K562 (cell line): Measurements from ENCODE around the gene ASCL3. TPM values are rescaled to one million over a fixed set of nuclear protein-coding genes. Genes with fewer than 3 reads are reported as not detected.

Experiments used
- ARID4B ChIP-seq: sonication (generic); formaldehyde crosslinking; IDR thresholded peaks from 2 replicates; pipeline ENCODE4 v1.8.0; 2022; ENCODE audit warnings: mild to moderate bottlenecking, missing genetic modification reagents
- C11orf30 ChIP-seq: fragments of 450-650 bp; IDR thresholded peaks from 2 replicates; pipeline ENCODE4 v1.6.1; 2016; ENCODE audit warnings: low read depth, mild to moderate bottlenecking
- CGGBP1 ChIP-seq: fragments of 250-450 bp; sonication (Bioruptor Pico); IDR thresholded peaks from 2 replicates; pipeline ENCODE4 v1.9.0; 2021; ENCODE audit warnings: mild to moderate bottlenecking
- FOXP1 ChIP-seq: sonication (generic); formaldehyde crosslinking; IDR thresholded peaks from 2 replicates; pipeline ENCODE4 v1.8.0; 2022; ENCODE audit warnings: mild to moderate bottlenecking, missing genetic modification reagents
- GATAD2A ChIP-seq: fragments of 450-650 bp; IDR thresholded peaks from 2 replicates; pipeline ENCODE4 v1.6.1; 2017
- GTF2F1 ChIP-seq: IDR thresholded peaks from 2 replicates; pipeline ENCODE4 v1.6.1; 2011; ENCODE audit warnings: low read depth, low read length, improper control_type of control experiment
- MLX ChIP-seq, 2 experiments: fragments of 450-650 bp in 1 of 2; sonication (generic) in 1 of 2; formaldehyde crosslinking; conservative IDR thresholded peaks; 2 replicates each; pipeline versions ENCODE4 v1.4.0 to v1.8.1; 2020 to 2022; ENCODE audit warnings: mild to moderate bottlenecking in 1 of 2, missing genetic modification reagents in 1 of 2
- NFE2 ChIP-seq: IDR thresholded peaks from 2 replicates; pipeline ENCODE4 v1.6.1; 2014; ENCODE audit warnings: antibody characterized with exemption, low read depth
- NR2C1 ChIP-seq, 2 experiments: fragments of 450-650 bp; IDR thresholded peaks; 2 replicates each; pipeline ENCODE4 v1.6.1; 2017; ENCODE audit warnings: mild to moderate bottlenecking in 2 of 2, antibody characterized with exemption in 1 of 2, inconsistent platforms in 1 of 2, missing compliant biosample characterization in 1 of 2, missing genetic modification characterization in 1 of 2
- PHF8 ChIP-seq: fragments of 200-600 bp; sonication (generic); IDR thresholded peaks from 2 replicates; pipeline ENCODE4 v1.6.1; 2012; ENCODE audit warnings: mixed run types, mild to moderate bottlenecking, inconsistent platforms, low read length, moderate library complexity, borderline replicate concordance
- PTBP1 ChIP-seq: fragments of 200-400 bp; formaldehyde crosslinking; IDR thresholded peaks from 2 replicates; pipeline ENCODE4 v1.6.1; 2017; ENCODE audit warnings: low read depth, low read length
- RAD21 ChIP-seq, 2 experiments: fragments of 250-450 bp in 1 of 2; fragments of 450-650 bp in 1 of 2; sonication (Bioruptor Pico) in 1 of 2; formaldehyde crosslinking in 1 of 2; IDR thresholded peaks in 1 of 2; conservative IDR thresholded peaks in 1 of 2; 2 replicates each; pipeline versions ENCODE4 v1.4.0 to v1.8.0; 2020 to 2022; ENCODE audit warnings: mild to moderate bottlenecking in 2 of 2, moderate library complexity in 1 of 2
- SAP30 ChIP-seq: fragments of 200-600 bp; sonication (generic); IDR thresholded peaks from 2 replicates; pipeline ENCODE4 v1.6.1; 2012; ENCODE audit warnings: borderline replicate concordance, low read depth, mild to moderate bottlenecking, moderate library complexity, low read length, control low read depth, inconsistent platforms; ENCODE audit not compliant: insufficient read depth, poor library complexity, severe bottlenecking
- ZFX ChIP-seq: sonication (generic); formaldehyde crosslinking; IDR thresholded peaks from 2 replicates; pipeline ENCODE4 v1.8.0; 2022; ENCODE audit warnings: mild to moderate bottlenecking, missing genetic modification reagents, moderate library complexity
- ZNF175 ChIP-seq: fragments of 200-800 bp; sonication (Bioruptor generic); IDR thresholded peaks from 2 replicates; pipeline ENCODE4 v1.6.1; 2016; ENCODE audit warnings: low read depth, mild to moderate bottlenecking, missing genetic modification characterization, missing compliant biosample characterization
- ZNF263 ChIP-seq: sonication (generic); formaldehyde crosslinking; IDR thresholded peaks from 2 replicates; pipeline ENCODE4 v1.8.0; 2022; ENCODE audit warnings: mild to moderate bottlenecking, missing genetic modification reagents, borderline replicate concordance
- ZNF280A ChIP-seq: fragments of 450-650 bp; IDR thresholded peaks from 2 replicates; pipeline ENCODE4 v1.6.1; 2018; ENCODE audit warnings: mild to moderate bottlenecking, low read depth; ENCODE audit not compliant: partially characterized antibody
- ZNF57 ChIP-seq: fragments of 450-650 bp; formaldehyde crosslinking; IDR thresholded peaks from 2 replicates; pipeline ENCODE4 v1.4.0; 2020; ENCODE audit warnings: mild to moderate bottlenecking, moderate library complexity
- ZNF764 ChIP-seq: fragments of 250-450 bp; sonication (Bioruptor Pico); IDR thresholded peaks from 2 replicates; pipeline ENCODE4 v1.4.0; 2020; ENCODE audit warnings: low read depth, mild to moderate bottlenecking, moderate library complexity
- polyA plus RNA-seq, 8 experiments: library from polyadenylated mRNA; depleted of rRNA in 4 of 8; stranded (reverse) in 5 of 8; unstranded in 3 of 8; fragments of >200 nt; fragmentation: Nextera tagmentation in 2 of 8; fragmentation: Illumina TruSeq in 1 of 8; extraction: Ambion mirVana in 2 of 8; extraction: Trizol in 1 of 8; gene quantifications; 2 replicates each; pipeline versions ENCODE4 v1.2.1 to v1.2.3, GENCODE V29; 2011 to 2014; ENCODE audit warnings: inconsistent platforms in 1 of 8, missing spikeins in 1 of 8
- total RNA-seq, 7 experiments: library from RNA; depleted of rRNA in 6 of 7; stranded (reverse); fragments of >200 nt in 6 of 7; fragmentation: Illumina TruSeq in 2 of 7; extraction: Trizol in 2 of 7; gene quantifications; 2 replicates each; pipeline versions ENCODE4 v1.2.1 to v1.2.3, GENCODE V29; 2011 to 2021; ENCODE audit warnings: low replicate concordance in 1 of 7

ASCL3 gene
- total and polyA plus RNA-seq, 9 of the 15 experiments (the other 6 are each of a cell fraction or from before 2014, with no cell fraction given), result not detected

GRCh38 chr11:8963569-8964323 is 20.9 kb upstream of the ASCL3 start (continued):
- TF ChIP-seq MLX (CRISPR knock-in tag; conservative IDR thresholded peaks at IDR 0.05) (no peak), ZFX (CRISPR knock-in tag) (no peak), SAP30 (peak; percentile 92), ZNF263 (CRISPR knock-in tag) (no peak), PHF8 (no peak), ZNF175 (no peak), CGGBP1 (CRISPR knock-in tag) (no peak), RAD21 (CRISPR knock-in tag; conservative IDR thresholded peaks at IDR 0.05 in 1 of 2, IDR thresholded peaks at IDR 0.05 in 1 of 2) (no peak), FOXP1 (CRISPR knock-in tag) (peak; percentile 63; the same call in 1 of the 2 replicates), ZNF280A (no peak), ZNF57 (CRISPR knock-in tag) (no peak), ARID4B (0 out of 2 replicates have a peak, but pooled peaks have one; percentile 35), NR2C1 (IDR thresholded peaks at IDR 0.05) (no peak), NR2C1 (tag; IDR thresholded peaks at IDR 0.05) (no peak), NFE2 (no peak), PTBP1 (no peak), ZNF764 (no peak), C11orf30 (no peak), GATAD2A (no peak), GTF2F1 (no peak)
